MCF 10A (cell line): ENCODE data around the gene GPR68. TPM values are rescaled to one million over a fixed set of nuclear protein-coding genes. Genes with fewer than 3 reads are reported as not detected.
"Not testable (repeated sequence)": the region's sequence is repeated elsewhere in the genome, so short reads cannot be mapped to it uniquely, and the experiment has no call there.

ENCODE experiments used
- BruUV-seq: library from RNA; stranded (reverse); fragments of 400-500 nt; replicated peaks from 2 replicates; lab custom pipeline; 2021; lab: Mats Ljungman, UMichigan
- CTCF ChIA-PET: fragments of 300-600 bp; sonication (Branson Sonifier 250); formaldehyde crosslinking; extraction: SDS; loops from one replicate; lab custom pipeline; 2021; ENCODE audit warnings: antibody characterized with exemption, inconsistent platforms; lab: Yijun Ruan, JAX
- POLR2A ChIA-PET: fragments of 300-600, 350-650 bp; sonication (Branson Sonifier 250); formaldehyde crosslinking; extraction: SDS; loops from one replicate; lab custom pipeline; 2020; ENCODE audit warnings: antibody characterized with exemption, inconsistent platforms; lab: Yijun Ruan, JAX
- DNase-seq: peaks from one replicate; pipeline ENCODE4 v3.0.0-alpha.2; 2018; ENCODE audit not compliant: unreplicated experiment
- H3K27ac Mint-ChIP-seq: one replicate; pipeline ENCODE4 v1.8.0; 2022; ENCODE audit warnings: mild to moderate bottlenecking, low read depth, mixed read lengths; ENCODE audit not compliant: unreplicated experiment
- H3K27me3 Mint-ChIP-seq: one replicate; pipeline ENCODE4 v1.8.0; 2022; ENCODE audit warnings: mixed read lengths; ENCODE audit not compliant: insufficient read depth, unreplicated experiment
- H3K36me3 Mint-ChIP-seq: one replicate; pipeline ENCODE4 v1.8.0; 2022; ENCODE audit warnings: mild to moderate bottlenecking, moderate library complexity, mixed read lengths; ENCODE audit not compliant: insufficient read depth, unreplicated experiment
- H3K4me1 Mint-ChIP-seq: one replicate; pipeline ENCODE4 v1.8.0; 2022; ENCODE audit warnings: mixed read lengths; ENCODE audit not compliant: insufficient read depth, unreplicated experiment
- H3K4me3 Mint-ChIP-seq: one replicate; pipeline ENCODE4 v1.8.0; 2022; ENCODE audit warnings: mild to moderate bottlenecking, moderate library complexity, mixed read lengths; ENCODE audit not compliant: unreplicated experiment
- H3K9me3 Mint-ChIP-seq: one replicate; pipeline ENCODE4 v1.8.0; 2022; ENCODE audit warnings: mixed read lengths; ENCODE audit not compliant: unreplicated experiment
- CTCF ChIP-seq: fragments of 200-600 bp; IDR thresholded peaks from one replicate; pipeline ENCODE4 v1.8.0; 2022; ENCODE audit warnings: antibody characterized with exemption, mild to moderate bottlenecking; ENCODE audit not compliant: unreplicated experiment
- intact Hi-C: fragments of 100-400 bp; cut with micrococcal nuclease; formaldehyde crosslinking; loops from 2 replicates; pipeline ENCODE4 v1.14.1; 2022
- total RNA-seq: library from RNA; stranded (reverse); gene quantifications from 2 replicates; pipeline ENCODE4 v1.2.3, GENCODE V29; 2022

Gene GPR68
- total RNA-seq, 1 experiment from 2014 or later = 0.14 TPM

GRCh38 chr14:91186515-91187066 is 57.9 kb downstream of the GPR68 start:
- Mint-ChIP-seq H3K27me3 (no peaks in the 10 kb centered on the region), H3K9me3 (no peaks in the 10 kb centered on the region), H3K27ac (no peak overlapping the region), H3K4me1 (no peaks in the 10 kb centered on the region), H3K36me3 (peaks cover 19% of the 10 kb centered on the region), H3K4me3 (no peak overlapping the region)
- TF ChIP-seq CTCF = no peak
- BruUV-seq = no TSS peak
- POLR2A ChIA-PET = interaction anchor here (1.1 kb wide), 1 partner anchor 11 kb away, joined by 3 read pairs; no protein-coding TSS in a partner anchor
- DNase-seq = no peak
- CTCF ChIA-PET = interaction anchor here (0.6 to 3.4 kb wide), 3 partner anchors 9 to 246 kb away, joined by 4 to 14 read pairs (median 5); no protein-coding TSS in a partner anchor
- intact Hi-C loops = no loop called here

GRCh38 chr14:91185721-91186120 is 58.8 kb downstream of the GPR68 start:
- intact Hi-C loops = no loop called here
- H3K4me3 Mint-ChIP-seq = no peak overlapping the region
- no peak for TF ChIP-seq CTCF
- CTCF ChIA-PET = interaction anchor here (0.6 to 1.2 kb wide), 7 partner anchors 8 to 1071 kb away, joined by 3 to 9 read pairs (median 4); no protein-coding TSS in a partner anchor
- POLR2A ChIA-PET = interaction anchor here (1.1 kb wide), 1 partner anchor 10 kb away, joined by 3 read pairs; no protein-coding TSS in a partner anchor
- no peaks in the 10 kb centered on the region for H3K4me1 Mint-ChIP-seq
- peaks cover 27% of the 10 kb centered on the region for H3K36me3 Mint-ChIP-seq
- no peaks in the 10 kb centered on the region for H3K27me3 Mint-ChIP-seq
- no TSS peak for BruUV-seq
- no peak overlapping the region for H3K27ac Mint-ChIP-seq
- no peak for DNase-seq
- H3K9me3 Mint-ChIP-seq = no peaks in the 10 kb centered on the region

GRCh38 chr14:91184559-91184958 is 59.9 kb downstream of the GPR68 start:
- H3K9me3 Mint-ChIP-seq = no peaks in the 10 kb centered on the region
- H3K4me1 Mint-ChIP-seq = no peaks in the 10 kb centered on the region
- intact Hi-C loops = no loop called here
- ChIA-PET POLR2A (no interaction called here), CTCF (interaction anchor here (0.6 to 1.0 kb wide), 4 partner anchors 9 to 84 kb away, joined by 3 read pairs; no protein-coding TSS in a partner anchor)
- H3K27ac Mint-ChIP-seq = no peak overlapping the region
- peaks cover 28% of the 10 kb centered on the region for H3K36me3 Mint-ChIP-seq
- no peak for TF ChIP-seq CTCF
- no peaks in the 10 kb centered on the region for H3K27me3 Mint-ChIP-seq
- no TSS peak for BruUV-seq
- no peak overlapping the region for H3K4me3 Mint-ChIP-seq
- no peak for DNase-seq

- CTCF ChIA-PET = interaction anchor here (0.9 to 1.1 kb wide), 2 partner anchors 9 to 280 kb away, joined by 3 to 4 read pairs; no protein-coding TSS in a partner anchor
- H3K4me1 Mint-ChIP-seq, H3K27ac Mint-ChIP-seq, BruUV-seq, DNase-seq, POLR2A ChIA-PET, H3K4me3 Mint-ChIP-seq, intact Hi-C loops, H3K27me3 Mint-ChIP-seq, H3K9me3 Mint-ChIP-seq: not testable (repeated sequence)
- peaks cover 18% of the 10 kb centered on the region for H3K36me3 Mint-ChIP-seq
These were observed 61.8 kb downstream of the GPR68 start for GRCh38 chr14:91182753-91183152.

Other genes starting within 250 kb of the GPR68 start
- gene RPS6KA5, start 184.1 kb downstream of the GPR68 start, total RNA-seq = 1.3 and 2.2 TPM in 2 replicates
- 11.3 and 11.7 TPM in 2 replicates for gene DGLUCY, start 130.6 kb downstream of the GPR68 start, total RNA-seq
- 11.4 and 19.7 TPM in 2 replicates for gene CCDC88C, start 173.1 kb upstream of the GPR68 start, total RNA-seq